Measurements from ENCODE around the gene TOX4.
"Not testable (repeated sequence)": the region's sequence is repeated elsewhere in the genome, so short reads cannot be mapped to it uniquely, and the experiment has no call there.

The TOX4 gene

DNA sequence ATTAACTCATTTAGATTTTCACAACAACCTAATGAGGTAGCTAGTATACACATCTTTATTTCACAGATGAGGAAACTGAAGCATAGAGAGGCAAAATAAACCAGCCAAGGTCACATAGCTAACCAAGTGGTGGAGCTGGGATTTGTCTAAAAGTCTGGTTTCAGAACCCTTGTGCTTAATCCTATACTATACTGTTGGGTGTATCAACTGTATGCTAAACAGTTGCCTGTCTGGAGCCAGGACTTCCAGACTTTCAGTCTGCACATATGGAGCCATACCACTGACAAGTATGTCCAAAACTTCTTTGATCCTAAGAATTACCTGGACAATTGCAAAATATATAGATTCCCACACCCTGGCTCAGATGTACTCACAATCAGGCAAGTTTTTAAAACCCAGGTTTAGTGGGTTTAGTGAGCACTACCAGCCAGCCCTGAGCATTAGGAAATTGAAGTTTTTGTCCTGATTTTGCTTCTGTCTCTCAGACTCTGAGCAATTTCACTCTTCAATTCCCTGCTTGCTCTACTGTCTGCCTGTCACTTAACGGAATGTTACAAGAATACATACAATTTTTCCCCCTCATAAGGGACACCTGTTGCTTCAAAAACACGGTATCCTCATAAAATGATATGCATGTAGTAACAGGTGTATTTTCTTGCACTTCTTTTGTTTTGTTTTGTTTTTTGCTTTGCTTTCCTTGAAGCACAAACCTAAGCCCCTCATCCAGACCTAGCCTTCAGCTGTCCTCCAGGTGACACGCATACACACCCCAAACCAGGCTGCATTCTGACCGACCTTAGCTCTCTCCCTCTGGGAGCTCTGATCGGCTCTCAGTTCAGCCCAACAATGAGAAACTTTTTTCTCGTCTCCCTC is 58.8 kb downstream of the TOX4 start:
- no peak for DNase-seq

DNA sequence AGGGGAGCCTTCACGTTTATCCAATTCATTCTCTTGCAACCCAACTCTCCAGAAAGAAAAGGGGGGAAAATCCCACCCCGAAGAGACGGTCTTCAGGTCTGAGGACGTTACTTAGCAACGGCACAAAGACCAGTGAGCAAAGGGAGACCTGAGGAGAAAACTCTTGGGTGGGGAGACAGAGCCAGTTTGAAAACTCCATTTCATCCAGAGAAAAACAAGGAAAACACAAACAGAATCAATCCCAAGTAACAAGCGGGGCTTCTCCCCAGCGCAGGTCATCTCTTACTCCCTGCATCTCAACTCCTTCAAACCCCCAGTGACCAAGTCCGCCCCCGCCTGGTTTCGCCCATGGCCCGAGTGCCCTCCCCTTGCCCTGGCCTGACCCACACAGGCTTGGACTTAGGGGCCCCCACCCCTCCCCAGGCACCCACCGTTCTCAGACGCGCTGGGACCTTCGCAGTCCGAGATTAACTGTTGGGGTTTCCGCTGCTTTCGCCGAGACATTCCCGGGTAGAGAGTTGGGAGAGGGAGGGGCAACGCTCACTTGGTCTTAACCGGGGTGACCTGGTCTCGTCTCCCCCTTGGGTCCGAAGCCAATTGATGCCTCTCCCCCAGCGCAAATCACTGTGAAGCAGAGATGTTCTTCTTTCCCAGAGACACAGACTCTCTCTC is 59.6 kb downstream of the TOX4 start:
- DNase-seq = no peak

DNA sequence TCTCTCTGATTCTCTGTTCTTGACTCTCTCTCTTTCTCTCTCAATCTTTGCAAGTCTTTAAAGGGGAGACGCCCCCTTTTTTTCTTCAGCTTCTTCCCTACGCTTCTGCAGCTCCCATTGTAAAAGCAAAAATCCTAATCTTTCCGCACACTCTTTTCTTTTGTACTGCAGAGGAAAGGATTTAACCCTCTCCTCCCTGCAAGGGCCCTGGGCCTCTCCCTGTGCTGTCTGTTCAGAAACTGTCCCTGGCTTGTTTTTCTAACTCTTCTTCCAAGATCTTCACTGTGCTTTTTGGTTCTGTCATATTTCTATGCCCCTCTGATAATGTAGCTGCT is 60.1 kb downstream of the TOX4 start:
- no peak for DNase-seq

DNA sequence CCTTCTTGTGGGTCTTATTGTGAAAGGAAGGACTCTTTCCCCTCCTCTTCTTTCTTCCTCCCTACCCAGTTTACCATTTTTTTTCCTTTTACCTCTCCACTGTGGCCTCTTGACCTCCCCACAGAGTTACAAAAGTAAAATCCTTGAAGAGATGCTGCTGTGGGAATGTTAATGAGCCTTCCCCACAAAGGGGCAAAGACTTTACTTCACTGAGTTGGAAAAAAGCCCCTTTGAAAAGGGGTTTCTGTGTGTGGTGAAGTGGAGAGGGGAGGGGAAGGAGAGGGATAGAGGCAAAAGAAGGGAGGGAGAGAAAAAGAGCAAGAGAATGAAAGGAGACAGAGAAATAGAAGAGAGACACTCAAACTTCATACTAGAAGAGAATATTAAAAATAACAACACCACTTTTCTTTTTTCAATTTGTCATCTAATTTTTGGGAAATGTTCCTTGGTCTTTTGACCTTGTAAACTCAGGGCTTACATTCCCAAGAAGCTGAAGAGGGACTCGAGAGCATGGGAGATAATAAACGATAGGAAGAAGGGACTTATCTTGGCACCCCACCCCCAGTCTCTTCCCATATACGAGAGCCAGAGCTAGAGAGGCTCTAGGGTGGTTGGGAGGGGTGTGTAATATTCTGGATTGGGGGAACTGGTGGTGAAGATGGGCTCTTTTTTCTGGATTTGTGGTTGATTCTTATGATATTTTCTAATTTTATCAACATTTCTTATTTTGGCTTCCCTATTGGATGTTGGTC is 62.4 kb downstream of the TOX4 start:
- no peak for DNase-seq

DNA sequence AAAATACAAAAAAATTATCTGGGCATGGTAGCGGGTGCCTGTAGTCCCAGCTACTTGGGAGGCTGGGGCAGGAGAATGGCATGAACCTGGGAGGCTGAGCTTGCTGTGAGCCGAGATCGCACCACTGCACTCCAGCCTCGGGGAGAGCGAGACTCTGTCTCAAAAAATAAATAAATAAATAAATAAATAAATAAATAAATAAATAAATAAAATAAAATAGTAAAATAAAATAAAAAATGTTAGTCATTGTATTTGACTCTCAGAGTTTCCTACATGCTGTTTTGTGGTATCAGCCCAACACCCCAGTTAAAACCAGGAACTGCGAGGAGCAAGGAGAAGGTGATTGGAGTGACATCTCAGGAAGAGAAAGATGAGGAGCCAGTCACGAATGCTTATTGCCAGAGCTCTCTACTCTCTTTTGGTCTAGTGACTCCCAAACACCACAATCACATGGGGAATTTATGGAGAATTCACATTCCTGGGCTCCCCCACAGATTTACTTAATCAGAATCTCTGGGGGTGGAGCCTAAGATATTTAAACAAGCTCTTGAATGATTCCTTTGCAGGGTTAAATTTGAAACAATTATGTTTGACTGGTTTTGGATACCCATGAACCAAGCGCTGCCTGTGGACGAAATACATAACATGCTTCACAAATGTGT is 64.5 kb downstream of the TOX4 start:
- no peak for DNase-seq

DNA sequence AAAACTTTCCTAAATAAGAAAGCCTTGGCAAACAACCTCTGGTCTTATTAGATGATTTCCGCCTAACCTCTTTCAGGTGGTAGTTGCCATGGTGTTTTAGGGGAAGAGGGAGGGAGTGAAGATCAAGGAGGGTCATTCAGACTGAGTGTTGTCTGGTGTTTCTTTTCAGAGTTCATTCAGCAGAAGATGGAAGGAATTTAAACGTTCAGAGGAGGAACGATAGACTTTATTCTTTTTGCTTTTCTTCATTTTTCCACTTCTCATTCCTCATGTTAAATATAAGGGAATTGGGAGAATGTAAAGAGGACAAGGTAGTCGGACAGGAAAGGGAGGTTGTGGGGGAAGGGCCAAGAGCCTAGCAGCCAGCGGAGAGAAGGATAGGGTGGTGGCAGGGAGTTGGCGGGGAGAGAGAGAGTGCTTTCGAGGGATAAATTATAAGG is 66.5 kb downstream of the TOX4 start:
- no peak for DNase-seq

DNA sequence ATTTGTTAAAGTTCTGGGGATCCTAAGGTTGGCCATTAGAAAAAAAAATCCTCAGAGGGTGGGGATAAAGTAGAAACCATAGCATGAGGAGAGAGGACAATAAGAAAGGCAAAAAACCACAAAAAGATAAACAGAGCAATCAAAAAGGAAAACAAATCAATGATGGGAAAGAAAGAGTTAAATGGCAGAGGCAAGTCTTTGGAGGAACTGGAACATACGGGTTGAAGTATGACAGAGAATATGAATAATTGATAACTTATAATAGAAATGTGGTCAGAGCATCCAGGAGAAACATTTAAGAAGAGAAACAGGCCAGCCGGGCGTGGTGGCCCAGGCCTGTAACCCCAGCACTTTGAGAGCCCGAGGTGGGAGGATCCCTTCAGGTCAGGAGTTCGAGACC is 67.0 kb downstream of the TOX4 start:
- DNase-seq = no peak

DNA sequence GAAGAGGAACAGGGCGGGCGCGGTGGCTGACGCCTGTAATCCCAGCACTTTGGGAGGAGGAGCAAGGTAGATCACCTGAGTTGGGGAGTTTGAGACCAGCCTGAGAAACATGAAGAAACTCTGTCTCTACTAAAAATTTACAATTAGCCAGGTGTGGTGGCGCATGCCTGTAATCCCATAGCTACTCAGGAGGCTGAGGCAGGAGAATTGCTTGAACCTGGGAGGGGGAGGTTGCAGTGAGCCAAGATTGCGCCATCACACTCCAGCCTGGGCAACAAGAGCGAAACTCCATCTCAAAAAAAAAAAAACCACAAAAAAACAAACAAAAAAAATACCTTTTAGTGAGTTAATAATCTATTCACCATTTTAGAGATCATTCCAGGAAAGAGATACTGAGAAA is 67.6 kb downstream of the TOX4 start:
- DNase-seq = not testable (repeated sequence)
